HEK293 (cell line): ENCODE data around the gene SLC26A6.

ENCODE experiments used
- CTCF ChIA-PET: fragments of 350-600 bp; formaldehyde crosslinking; extraction: SDS; loops from one replicate; lab custom pipeline; 2021; ENCODE audit warnings: antibody characterized with exemption; lab: Yijun Ruan, JAX
- POLR2A ChIA-PET: fragments of 300-600 bp; formaldehyde crosslinking; extraction: SDS; loops from one replicate; lab custom pipeline; 2020; ENCODE audit warnings: antibody characterized with exemption, inconsistent platforms; lab: Yijun Ruan, JAX
- H3K27ac ChIP-seq: fragments of 200-500 bp; sonication (Bioruptor generic); 2 replicates; pipeline ENCODE4 v1.5.1; 2014; ENCODE audit warnings: low read depth, low read length, control low read depth, inconsistent platforms; ENCODE audit errors: extremely low read depth
- H3K36me3 ChIP-seq, 2 experiments: fragments of 200-500 bp in 1 of 2; sonication (Bioruptor generic) in 1 of 2; 1 replicate in 1 of 2; 2 replicates in 1 of 2; pipeline ENCODE4 v1.5.1; 2014 to 2017; ENCODE audit warnings: inconsistent platforms in 2 of 2, low read length in 2 of 2; ENCODE audit not compliant: control insufficient read depth in 2 of 2, insufficient read depth in 1 of 2
- H3K4me1 ChIP-seq: fragments of 200-500 bp; sonication (Bioruptor generic); 2 replicates; pipeline ENCODE4 v1.5.1; 2014; ENCODE audit warnings: mild to moderate bottlenecking, low read length, inconsistent platforms; ENCODE audit not compliant: control insufficient read depth, insufficient read depth
- H3K4me3 ChIP-seq: 2 replicates; pipeline ENCODE4 v1.5.1; 2011; ENCODE audit warnings: low read depth, mild to moderate bottlenecking, control low read depth, low read length, moderate library complexity
- H3K9me3 ChIP-seq: fragments of 200-500 bp; sonication (Bioruptor generic); 2 replicates; pipeline ENCODE4 v1.5.1; 2014; ENCODE audit warnings: low read depth, low read length, inconsistent platforms; ENCODE audit not compliant: control insufficient read depth, insufficient read depth
- BCL11A ChIP-seq: fragments of 450-650 bp; formaldehyde crosslinking; IDR thresholded peaks from 2 replicates; pipeline ENCODE4 v1.5.1; 2016; ENCODE audit warnings: low read depth, missing biosample characterization, missing genetic modification characterization
- SALL2 ChIP-seq: fragments of 450-650 bp; formaldehyde crosslinking; IDR thresholded peaks from 2 replicates; pipeline ENCODE4 v1.5.0; 2017; ENCODE audit warnings: missing biosample characterization, mild to moderate bottlenecking, missing genetic modification characterization, borderline replicate concordance
- SP3 ChIP-seq: fragments of 450-650 bp; formaldehyde crosslinking; IDR thresholded peaks from 2 replicates; pipeline ENCODE4 v1.5.1; 2016; ENCODE audit warnings: missing biosample characterization, missing genetic modification characterization
- SP7 ChIP-seq: fragments of 450-650 bp; formaldehyde crosslinking; IDR thresholded peaks from 2 replicates; pipeline ENCODE4 v1.5.1; 2016; ENCODE audit warnings: missing biosample characterization, missing genetic modification characterization
- YY1 ChIP-seq: fragments of 450-650 bp; formaldehyde crosslinking; IDR thresholded peaks from 2 replicates; pipeline ENCODE4 v1.5.1; 2018; ENCODE audit warnings: missing biosample characterization, missing genetic modification characterization
- YY2 ChIP-seq: fragments of 450-650 bp; formaldehyde crosslinking; IDR thresholded peaks from 2 replicates; pipeline ENCODE4 v1.5.1; 2016; ENCODE audit warnings: missing biosample characterization, missing genetic modification characterization
- ZBTB11 ChIP-seq: fragments of 450-650 bp; formaldehyde crosslinking; conservative IDR thresholded peaks from 2 replicates; pipeline ENCODE4 v1.5.1; 2016; ENCODE audit warnings: low read depth, missing biosample characterization, missing genetic modification characterization
- ZNF132 ChIP-seq: fragments of 450-650 bp; formaldehyde crosslinking; IDR thresholded peaks from 2 replicates; pipeline ENCODE4 v1.5.1; 2017; ENCODE audit warnings: missing biosample characterization, missing genetic modification characterization, borderline replicate concordance
- ZNF214 ChIP-seq: fragments of 450-650 bp; formaldehyde crosslinking; IDR thresholded peaks from 2 replicates; pipeline ENCODE4 v1.5.1; 2017; ENCODE audit warnings: missing biosample characterization, mild to moderate bottlenecking, missing genetic modification characterization, borderline replicate concordance
- ZNF302 ChIP-seq: fragments of 450-650 bp; formaldehyde crosslinking; IDR thresholded peaks from 2 replicates; pipeline ENCODE4 v1.5.1; 2016; ENCODE audit warnings: missing biosample characterization, missing genetic modification characterization, low read depth
- ZNF311 ChIP-seq: fragments of 450-650 bp; formaldehyde crosslinking; IDR thresholded peaks from 2 replicates; pipeline ENCODE4 v1.5.1; 2017; ENCODE audit warnings: missing biosample characterization, missing genetic modification characterization, borderline replicate concordance
- ZNF398 ChIP-seq: fragments of 450-650 bp; formaldehyde crosslinking; IDR thresholded peaks from 2 replicates; pipeline ENCODE4 v1.5.1; 2017; ENCODE audit warnings: missing biosample characterization, missing genetic modification characterization
- ZNF561 ChIP-seq: fragments of 450-650 bp; IDR thresholded peaks from 2 replicates; pipeline ENCODE4 v1.5.1; 2018; ENCODE audit warnings: missing biosample characterization, missing genetic modification characterization, borderline replicate concordance
- ZNF610 ChIP-seq: fragments of 450-650 bp; formaldehyde crosslinking; IDR thresholded peaks from 2 replicates; pipeline ENCODE4 v1.5.1; 2016; ENCODE audit warnings: missing biosample characterization, missing genetic modification characterization, borderline replicate concordance
- ZNF623 ChIP-seq: fragments of 450-650 bp; formaldehyde crosslinking; IDR thresholded peaks from 2 replicates; pipeline ENCODE4 v1.5.1; 2016; ENCODE audit warnings: missing biosample characterization, missing genetic modification characterization
- ZNF785 ChIP-seq: fragments of 450-650 bp; formaldehyde crosslinking; IDR thresholded peaks from 2 replicates; pipeline ENCODE4 v1.5.1; 2016; ENCODE audit warnings: missing biosample characterization, missing genetic modification characterization
- TF ChIP-seq, protein P1 (sequence below): fragments of 450-650 bp; formaldehyde crosslinking; IDR thresholded peaks from 2 replicates; pipeline ENCODE4 v1.5.1; 2016; ENCODE audit warnings: missing biosample characterization, missing genetic modification characterization
- TF ChIP-seq, protein P2 (sequence below): fragments of 450-650 bp; formaldehyde crosslinking; IDR thresholded peaks from 2 replicates; pipeline ENCODE4 v1.5.1; 2016; ENCODE audit warnings: missing biosample characterization, missing genetic modification characterization, low read depth
- TF ChIP-seq, protein P3 (sequence below): fragments of 450-650 bp; IDR thresholded peaks from 2 replicates; pipeline ENCODE4 v1.5.1; 2018; ENCODE audit warnings: missing biosample characterization, mild to moderate bottlenecking, missing genetic modification characterization

The SLC26A6 gene

DNA sequence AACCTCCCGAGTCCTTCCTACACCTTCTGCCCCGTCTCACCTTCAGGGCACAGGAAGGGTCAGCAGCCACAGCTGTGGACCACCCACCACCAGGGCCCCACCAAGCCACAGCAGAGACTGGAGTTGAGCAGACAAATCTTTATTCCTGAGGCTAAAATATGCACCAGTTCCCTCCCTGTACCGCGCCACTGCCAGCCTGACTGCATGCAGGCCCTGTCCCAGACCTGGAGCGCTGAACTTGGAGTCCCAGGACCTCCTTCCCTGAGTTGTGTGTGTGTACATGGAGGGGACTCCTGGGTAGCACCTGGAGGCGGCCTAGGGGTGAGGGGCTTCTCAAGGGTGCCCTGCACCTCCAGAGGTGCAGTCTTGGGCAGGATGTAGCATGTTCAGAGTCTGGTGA is 9.7 kb downstream of the SLC26A6 start (continued):
- TF ChIP-seq, protein P1, sequence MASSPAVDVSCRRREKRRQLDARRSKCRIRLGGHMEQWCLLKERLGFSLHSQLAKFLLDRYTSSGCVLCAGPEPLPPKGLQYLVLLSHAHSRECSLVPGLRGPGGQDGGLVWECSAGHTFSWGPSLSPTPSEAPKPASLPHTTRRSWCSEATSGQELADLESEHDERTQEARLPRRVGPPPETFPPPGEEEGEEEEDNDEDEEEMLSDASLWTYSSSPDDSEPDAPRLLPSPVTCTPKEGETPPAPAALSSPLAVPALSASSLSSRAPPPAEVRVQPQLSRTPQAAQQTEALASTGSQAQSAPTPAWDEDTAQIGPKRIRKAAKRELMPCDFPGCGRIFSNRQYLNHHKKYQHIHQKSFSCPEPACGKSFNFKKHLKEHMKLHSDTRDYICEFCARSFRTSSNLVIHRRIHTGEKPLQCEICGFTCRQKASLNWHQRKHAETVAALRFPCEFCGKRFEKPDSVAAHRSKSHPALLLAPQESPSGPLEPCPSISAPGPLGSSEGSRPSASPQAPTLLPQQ = no peak

DNA sequence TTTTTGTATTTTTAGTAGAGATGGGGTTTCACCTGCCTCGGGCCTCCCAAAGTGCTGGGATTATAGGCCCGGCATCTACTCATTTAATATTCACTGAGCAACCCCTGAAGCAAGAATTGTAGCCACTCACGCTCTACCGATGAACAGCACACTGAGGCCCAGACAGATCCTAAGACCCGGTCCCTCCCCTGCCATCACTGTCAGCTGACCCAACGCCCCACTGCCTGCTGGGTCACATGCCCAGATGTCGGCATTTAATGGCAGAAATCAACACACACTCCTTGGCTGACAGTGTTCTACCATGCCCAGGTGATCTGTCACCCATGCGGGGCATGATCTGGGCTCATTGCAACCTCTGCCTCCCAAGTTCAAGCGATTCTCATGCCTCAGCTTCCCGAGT is 10.5 kb downstream of the SLC26A6 start:
- no peaks in the 10 kb centered on the region for H3K9me3 ChIP-seq
- no peak for TF ChIP-seq ZNF302 (tag by site-specific recombination)
- TF ChIP-seq, all 188 proteins: peak for 0
- no peak overlapping the region for H3K27ac ChIP-seq
- H3K4me3 ChIP-seq = no peak overlapping the region
- CTCF ChIA-PET = no interaction called here
- peaks cover 0 to 50% of the 10 kb centered on the region in 2 experiments; a peak in 1 of 3 replicates for H3K36me3 ChIP-seq
- POLR2A ChIA-PET = interaction anchor here (1.2 kb wide), 1 partner anchor 10 kb away, joined by 7 read pairs; the partner anchor contains the start of gene SLC26A6
- H3K4me1 ChIP-seq = no peaks in the 10 kb centered on the region

- POLR2A ChIA-PET = interaction anchor here (0.6 to 1.2 kb wide), 3 partner anchors 11 to 44 kb away, joined by 5 to 9 read pairs (median 7); partner anchors contain the start of gene SLC26A6
- TF ChIP-seq ZNF561 (tag by site-specific recombination) (no peak), ZNF785 (no peak), SALL2 (tag by site-specific recombination) (no peak), ZNF623 (tag by site-specific recombination) (no peak), SP7 (tag by site-specific recombination) (no peak), ZBTB11 (tag by site-specific recombination) (no peak), ZNF610 (tag by site-specific recombination) (no peak), ZNF214 (tag by site-specific recombination) (no peak), YY1 (tag by site-specific recombination) (no peak), YY2 (tag by site-specific recombination) (no peak), ZNF398 (no peak), BCL11A (tag by site-specific recombination) (no peak), ZNF132 (tag by site-specific recombination) (no peak), ZNF311 (tag by site-specific recombination) (no peak), SP3 (tag by site-specific recombination) (no peak)
- TF ChIP-seq, protein P2, sequence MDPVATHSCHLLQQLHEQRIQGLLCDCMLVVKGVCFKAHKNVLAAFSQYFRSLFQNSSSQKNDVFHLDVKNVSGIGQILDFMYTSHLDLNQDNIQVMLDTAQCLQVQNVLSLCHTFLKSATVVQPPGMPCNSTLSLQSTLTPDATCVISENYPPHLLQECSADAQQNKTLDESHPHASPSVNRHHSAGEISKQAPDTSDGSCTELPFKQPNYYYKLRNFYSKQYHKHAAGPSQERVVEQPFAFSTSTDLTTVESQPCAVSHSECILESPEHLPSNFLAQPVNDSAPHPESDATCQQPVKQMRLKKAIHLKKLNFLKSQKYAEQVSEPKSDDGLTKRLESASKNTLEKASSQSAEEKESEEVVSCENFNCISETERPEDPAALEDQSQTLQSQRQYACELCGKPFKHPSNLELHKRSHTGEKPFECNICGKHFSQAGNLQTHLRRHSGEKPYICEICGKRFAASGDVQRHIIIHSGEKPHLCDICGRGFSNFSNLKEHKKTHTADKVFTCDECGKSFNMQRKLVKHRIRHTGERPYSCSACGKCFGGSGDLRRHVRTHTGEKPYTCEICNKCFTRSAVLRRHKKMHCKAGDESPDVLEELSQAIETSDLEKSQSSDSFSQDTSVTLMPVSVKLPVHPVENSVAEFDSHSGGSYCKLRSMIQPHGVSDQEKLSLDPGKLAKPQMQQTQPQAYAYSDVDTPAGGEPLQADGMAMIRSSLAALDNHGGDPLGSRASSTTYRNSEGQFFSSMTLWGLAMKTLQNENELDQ (tag by site-specific recombination) = no peak
- TF ChIP-seq, protein P3, sequence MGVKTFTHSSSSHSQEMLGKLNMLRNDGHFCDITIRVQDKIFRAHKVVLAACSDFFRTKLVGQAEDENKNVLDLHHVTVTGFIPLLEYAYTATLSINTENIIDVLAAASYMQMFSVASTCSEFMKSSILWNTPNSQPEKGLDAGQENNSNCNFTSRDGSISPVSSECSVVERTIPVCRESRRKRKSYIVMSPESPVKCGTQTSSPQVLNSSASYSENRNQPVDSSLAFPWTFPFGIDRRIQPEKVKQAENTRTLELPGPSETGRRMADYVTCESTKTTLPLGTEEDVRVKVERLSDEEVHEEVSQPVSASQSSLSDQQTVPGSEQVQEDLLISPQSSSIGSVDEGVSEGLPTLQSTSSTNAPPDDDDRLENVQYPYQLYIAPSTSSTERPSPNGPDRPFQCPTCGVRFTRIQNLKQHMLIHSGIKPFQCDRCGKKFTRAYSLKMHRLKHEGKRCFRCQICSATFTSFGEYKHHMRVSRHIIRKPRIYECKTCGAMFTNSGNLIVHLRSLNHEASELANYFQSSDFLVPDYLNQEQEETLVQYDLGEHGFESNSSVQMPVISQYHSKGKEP (tag by site-specific recombination) = no peak
- H3K27ac ChIP-seq = no peak overlapping the region
- H3K36me3 ChIP-seq = peaks cover 0 to 42% of the 10 kb centered on the region in 2 experiments; a peak in 1 of 3 replicates
- CTCF ChIA-PET = interaction anchor here (0.5 to 0.9 kb wide), 2 partner anchors 10 to 364 kb away, joined by 3 read pairs; no protein-coding TSS in a partner anchor
- H3K4me3 ChIP-seq = no peak overlapping the region
- no peaks in the 10 kb centered on the region for H3K9me3 ChIP-seq
- no peaks in the 10 kb centered on the region for H3K4me1 ChIP-seq
These were observed 11.3 kb downstream of the SLC26A6 start for GRCh38 chr3:48623851-48624547.
